Measurements from ENCODE around the gene RPP30.

RPP30 gene

GRCh38 chr10:90944749-90945148, 73.0 kb downstream of the RPP30 start:
- DNase-seq (ENCODE audit: low read depth) = no peak

GRCh38 chr10:90945491-90946070, 73.8 kb downstream of the RPP30 start:
- DNase-seq (ENCODE audit: low read depth) = no peak

GRCh38 chr10:90947030-90947960, 75.5 kb downstream of the RPP30 start:
- DNase-seq (ENCODE audit: low read depth) = no peak

Measured in stimulated activated CD8-positive, alpha-beta memory T cell treated with anti-CD3 and anti-CD28 coated beads, Interleukin-15, amount 100 ng/mL, for 1 hour (primary cell).